ENCODE measurements around the gene NF2. TPM values are rescaled to one million over a fixed set of nuclear protein-coding genes. Genes with fewer than 3 reads are reported as not detected.

NF2 gene
- total and polyA plus RNA-seq, 2 experiments from 2014 or later, result 14.4 to 54.5 TPM

- peaks cover 3% of the 10 kb centered on the region for H3K4me1 ChIP-seq (ENCODE audit: insufficient read depth)
- Mint-ChIP-seq H3K27ac (no peak overlapping the region), H3K36me3 (ENCODE audit: low read depth) (peaks cover 1% of the 10 kb centered on the region; the same call in 2 of the 3 replicates), H3K4me1 (peaks cover 15% of the 10 kb centered on the region), H3K9me3 (no peaks in the 10 kb centered on the region), H3K27me3 (ENCODE audit: insufficient read depth, low read depth, poor library complexity) (peaks cover 7% of the 10 kb centered on the region), H3K4me3 (no peak overlapping the region)
- no peak overlapping the region for H2AFZ ChIP-seq
- no peak overlapping the region for H3K4me2 ChIP-seq
- H3F3A ChIP-seq (replicated peaks; ENCODE audit: low read depth), result no peaks in the 10 kb centered on the region
- TF ChIP-seq ETS1 (IDR thresholded peaks at IDR 0.05) (no peak), EZH2 (IDR thresholded peaks at IDR 0.05; ENCODE audit: low read depth, unreplicated experiment) (no peak), POLR2AphosphoS5 (IDR thresholded peaks at IDR 0.05; ENCODE audit: low read depth) (no peak), ZNF331 (CRISPR knock-in tag; IDR thresholded peaks at IDR 0.05; ENCODE audit: low read depth) (no peak), NANOG (IDR thresholded peaks at IDR 0.05; ENCODE audit: borderline replicate concordance) (no peak), EZH2phosphoT487 (IDR thresholded peaks at IDR 0.05; ENCODE audit: unreplicated experiment) (no peak), JUNB (IDR thresholded peaks at IDR 0.05; ENCODE audit: unreplicated experiment) (no peak), CTCF (conservative IDR thresholded peaks at IDR 0.05; ENCODE audit: low read depth in 2 of 2) (no peak), REST (IDR thresholded peaks at IDR 0.05; ENCODE audit: unreplicated experiment) (no peak), STAT1 (IDR thresholded peaks at IDR 0.05; ENCODE audit: unreplicated experiment) (no peak), ZNF462 (CRISPR knock-in tag; IDR thresholded peaks at IDR 0.05) (no peak), ZNF114 (CRISPR knock-in tag; IDR thresholded peaks at IDR 0.05) (no peak), CREB1 (CRISPR knock-in tag; IDR thresholded peaks at IDR 0.05; ENCODE audit: low read depth) (no peak)
- H3K9me2 ChIP-seq (ENCODE audit: insufficient read depth), result no peaks in the 10 kb centered on the region
- peaks cover 5% of the 10 kb centered on the region for H3K79me2 ChIP-seq (replicated peaks; ENCODE audit: insufficient read depth)
- ATAC-seq (no peak), DNase-seq (ENCODE audit: low spot score) (no peak)
- no peaks in the 10 kb centered on the region for H4K20me1 ChIP-seq (replicated peaks; ENCODE audit: insufficient read depth)
- no peak overlapping the region for H3K4me3 ChIP-seq
- H3K36me3 ChIP-seq (ENCODE audit: insufficient read depth), result no peaks in the 10 kb centered on the region
- no peaks in the 10 kb centered on the region for H3K27me3 ChIP-seq (ENCODE audit: insufficient read depth)
- no peak overlapping the region for H3K27ac ChIP-seq (ENCODE audit: low read depth)
Measured at GRCh38 chr22:29584975-29585374, 18.5 kb upstream of the NF2 start.
